Vagina (tissue), 2 donors: Measurements from ENCODE around the gene ABCA9.
"Not testable (repeated sequence)": the region's sequence is repeated elsewhere in the genome, so short reads cannot be mapped to it uniquely, and the experiment has no call there.

Experiments
- CTCF ChIP-seq, 3 experiments: fragments of 450-650 bp in 2 of 3; fragments of 200-600 bp in 1 of 3; sonication (generic) in 1 of 3; IDR thresholded peaks; one replicate each; pipeline ENCODE4 v1.5.1; 2017 to 2019; ENCODE audit warnings: antibody characterized with exemption in 3 of 3, mild to moderate bottlenecking in 2 of 3, moderate library complexity in 2 of 3
- POLR2A ChIP-seq, 2 donors: fragments of 450-650 bp; IDR thresholded peaks; one replicate each; pipeline ENCODE4 v1.6.1; 2017; ENCODE audit warnings: antibody characterized with exemption in 2 of 2, mild to moderate bottlenecking in 2 of 2, moderate library complexity in 2 of 2
- POLR2AphosphoS5 ChIP-seq, 2 donors: sonication (generic); formaldehyde crosslinking; IDR thresholded peaks; one replicate each; pipeline ENCODE4 v1.9.0; 2017; ENCODE audit warnings: antibody characterized with exemption in 2 of 2, mild to moderate bottlenecking in 2 of 2, low read depth in 1 of 2; ENCODE audit not compliant: insufficient read depth in 1 of 2

- TF ChIP-seq CTCF (IDR thresholded peaks at IDR 0.05); POLR2AphosphoS5 (IDR thresholded peaks at IDR 0.05; ENCODE audit: insufficient read depth in 1 of 2, low read depth in 1 of 2); POLR2A (IDR thresholded peaks at IDR 0.05): not testable (repeated sequence)
These were observed 61.0 kb downstream of the ABCA9 start for GRCh38 chr17:68999743-69000142.
